K562 (cell line): ENCODE results near the gene CYTH4. TPM values are rescaled to one million over a fixed set of nuclear protein-coding genes. Genes with fewer than 3 reads are reported as not detected.

Experiments
- ATAC-seq: fragments of 200-7000 bp; cut with Tn5 transposase; 3 replicates; pipeline ENCODE4 v1.9.1; 2020; ENCODE audit warnings: moderate library complexity
- BruUV-seq: library from RNA; stranded (reverse); fragments of 400-500 nt; replicated peaks from 2 replicates; lab custom pipeline; 2021; lab: Mats Ljungman, UMichigan
- CTCF ChIA-PET: fragments of 300-600 bp; formaldehyde crosslinking; extraction: SDS; loops from one replicate; lab custom pipeline; 2021; ENCODE audit warnings: low intra/inter-chr PET ratio; lab: Yijun Ruan, JAX
- POLR2A ChIA-PET: fragments of 300-600, 350-650 bp; sonication (Branson Sonifier 250); formaldehyde crosslinking; extraction: SDS; loops from one replicate; lab custom pipeline; 2021; ENCODE audit warnings: antibody characterized with exemption, inconsistent platforms; lab: Yijun Ruan, JAX
- DNase-seq, 4 experiments: peaks; one replicate each; pipeline versions ENCODE4 v3.0.0 to v3.0.0-alpha.2; 2011 to 2018; ENCODE audit warnings: low spot score in 3 of 4, mixed read lengths in 3 of 4; ENCODE audit errors: extremely low read depth in 1 of 4
- FAIRE-seq: peaks from 2 replicates; lab custom pipeline; 2011; peaks lifted over from hg19 to GRCh38; lab: Jason Lieb, UNC
- H2AFZ ChIP-seq: 2 replicates; pipeline ENCODE4 v1.6.0; 2011; ENCODE audit warnings: low read depth, low read length, control low read depth, inconsistent platforms
- H3K27ac ChIP-seq: fragments of 200-600 bp; 3 replicates; pipeline ENCODE4 v1.8.0; 2011; ENCODE audit warnings: low read depth, mild to moderate bottlenecking, control low read depth, inconsistent platforms, low read length, moderate library complexity, mixed read lengths; ENCODE audit errors: extremely low read depth
- H3K27me3 ChIP-seq, 2 experiments: fragments of 300-600 bp in 1 of 2; 2 replicates in 1 of 2; 3 replicates in 1 of 2; pipeline versions ENCODE4 v1.6.0 to v1.8.0; 2011; ENCODE audit warnings: inconsistent platforms in 2 of 2, low read length in 2 of 2, mild to moderate bottlenecking in 1 of 2, mixed read lengths in 1 of 2, moderate library complexity in 1 of 2; ENCODE audit not compliant: control insufficient read depth in 2 of 2, insufficient read depth in 2 of 2
- H3K36me3 ChIP-seq: fragments of 300-600 bp; 3 replicates; pipeline ENCODE4 v1.8.0; 2011; ENCODE audit warnings: mild to moderate bottlenecking, low read length, inconsistent platforms; ENCODE audit not compliant: control insufficient read depth, insufficient read depth
- H3K4me1 ChIP-seq, 2 experiments: fragments of 200-600 bp in 1 of 2; replicated peaks in 1 of 2; 2 replicates in 1 of 2; 3 replicates in 1 of 2; pipeline versions ENCODE4 v1.5.1 to v1.8.0; 2011; ENCODE audit warnings: inconsistent platforms in 2 of 2, low read length in 2 of 2, mild to moderate bottlenecking in 1 of 2, mixed read lengths in 1 of 2, moderate library complexity in 1 of 2; ENCODE audit not compliant: control insufficient read depth in 2 of 2, insufficient read depth in 2 of 2
- H3K4me2 ChIP-seq: 2 replicates; pipeline ENCODE4 v1.6.1; 2011; ENCODE audit warnings: low read length, control low read depth, inconsistent platforms, mixed read lengths; ENCODE audit not compliant: insufficient read depth
- H3K4me3 ChIP-seq: fragments of 200-600 bp; sonication (generic), shearing (Covaris generic); 2 replicates; pipeline ENCODE4 v1.5.1; 2016; ENCODE audit warnings: control low read depth, inconsistent platforms
- H3K79me2 ChIP-seq: fragments of 200-600 bp; 3 replicates; pipeline ENCODE4 v1.8.0; 2011; ENCODE audit warnings: low read length, inconsistent platforms; ENCODE audit not compliant: control insufficient read depth, insufficient read depth
- H3K9ac ChIP-seq, 2 experiments: 2 replicates each; pipeline versions ENCODE4 v1.6.0 to v1.6.1; 2011; ENCODE audit warnings: low read depth in 2 of 2, low read length in 2 of 2, control low read depth in 1 of 2, inconsistent platforms in 1 of 2, mild to moderate bottlenecking in 1 of 2, mixed read lengths in 1 of 2; ENCODE audit not compliant: insufficient read depth in 1 of 2
- H3K9me1 ChIP-seq: one replicate; pipeline ENCODE4 v1.6.0; 2011; ENCODE audit warnings: inconsistent platforms, mild to moderate bottlenecking, low read length, moderate library complexity; ENCODE audit not compliant: control insufficient read depth, insufficient read depth
- H3K9me3 ChIP-seq: replicated peaks from 2 replicates; pipeline ENCODE4 v1.5.1; 2011; ENCODE audit warnings: low read depth, low read length, inconsistent platforms; ENCODE audit not compliant: control insufficient read depth, insufficient read depth
- H4K20me1 ChIP-seq: replicated peaks from 2 replicates; pipeline ENCODE4 v1.6.1; 2011; ENCODE audit warnings: low read length, inconsistent platforms, mixed read lengths; ENCODE audit not compliant: control insufficient read depth, insufficient read depth
- CCNT2 ChIP-seq: IDR thresholded peaks from 2 replicates; pipeline ENCODE4 v1.6.1; 2011; ENCODE audit warnings: borderline replicate concordance, low read depth, mild to moderate bottlenecking, moderate library complexity, mixed read lengths, low read length; ENCODE audit not compliant: insufficient read length; ENCODE audit errors: extremely low read depth
- ELF2 ChIP-seq: fragments of 250-450 bp; sonication (Bioruptor Pico); IDR thresholded peaks from 2 replicates; pipeline ENCODE4 v1.5.0; 2021; ENCODE audit warnings: mild to moderate bottlenecking
- GATAD2B ChIP-seq: fragments of 450-650 bp; IDR thresholded peaks from 2 replicates; pipeline ENCODE4 v1.6.1; 2017; ENCODE audit warnings: mild to moderate bottlenecking, borderline replicate concordance
- HDGF ChIP-seq: fragments of 450-650 bp; IDR thresholded peaks from 2 replicates; pipeline ENCODE4 v1.6.1; 2016
- HEY1 ChIP-seq: fragments of 250-450 bp; sonication (Bioruptor Pico); IDR thresholded peaks from 2 replicates; pipeline ENCODE4 v1.5.0; 2020; ENCODE audit warnings: mild to moderate bottlenecking, moderate library complexity, borderline replicate concordance
- HMGN3 ChIP-seq: IDR thresholded peaks from 2 replicates; pipeline ENCODE4 v1.6.1; 2011; ENCODE audit warnings: borderline replicate concordance, low read depth, mild to moderate bottlenecking, mixed read lengths, low read length; ENCODE audit not compliant: insufficient read length; ENCODE audit errors: extremely low read depth
- HNRNPUL1 ChIP-seq: fragments of 200-400 bp; formaldehyde crosslinking; IDR thresholded peaks from 2 replicates; pipeline ENCODE4 v1.6.1; 2017; ENCODE audit warnings: low read length
- KAT2B ChIP-seq: IDR thresholded peaks from one replicate; pipeline ENCODE4 v1.6.1; 2012; ENCODE audit warnings: low read depth, mild to moderate bottlenecking, control low read depth, inconsistent platforms, low read length, moderate library complexity
- MTA1 ChIP-seq: fragments of 450-650 bp; IDR thresholded peaks from 2 replicates; pipeline ENCODE4 v1.6.1; 2017; ENCODE audit warnings: borderline replicate concordance
- NFIX ChIP-seq: fragments of 250-450 bp; sonication (Bioruptor Pico); IDR thresholded peaks from 2 replicates; pipeline ENCODE4 v1.4.0; 2020; ENCODE audit warnings: low read depth, mild to moderate bottlenecking, moderate library complexity
- RHOXF2B ChIP-seq: fragments of 250-450 bp; sonication (Bioruptor Pico); conservative IDR thresholded peaks from 2 replicates; pipeline ENCODE4 v1.5.1; 2021
- RUNX1 ChIP-seq: sonication (generic); IDR thresholded peaks from 2 replicates; pipeline ENCODE4 v1.6.1; 2016; ENCODE audit warnings: antibody characterized with exemption, low read depth
- ZC3H8 ChIP-seq: fragments of 450-650 bp; IDR thresholded peaks from 2 replicates; pipeline ENCODE4 v1.6.1; 2017
- ZKSCAN3 ChIP-seq: fragments of 250-450 bp; sonication (Bioruptor Pico); IDR thresholded peaks from 2 replicates; pipeline ENCODE4 v1.4.0; 2020
- ZNF124 ChIP-seq: sonication (generic); formaldehyde crosslinking; IDR thresholded peaks from 2 replicates; pipeline ENCODE4 v1.8.1; 2022; ENCODE audit warnings: missing genetic modification reagents
- ZNF668 ChIP-seq: fragments of 250-450 bp; sonication (Bioruptor Pico); IDR thresholded peaks from 2 replicates; pipeline ENCODE4 v1.8.0; 2022; ENCODE audit warnings: mild to moderate bottlenecking, inconsistent platforms
- ZNF696 ChIP-seq: fragments of 250-450 bp; sonication (Bioruptor Pico); conservative IDR thresholded peaks from 2 replicates; pipeline ENCODE4 v1.4.0; 2020; ENCODE audit warnings: mild to moderate bottlenecking, moderate library complexity
- WGBS: fragments of 100-300 bp; shearing (Covaris generic); methylation state at CpG from one replicate; pipeline ENCODE4 v1.1.6; 2016; ENCODE audit warnings: low coverage, mixed read lengths; ENCODE audit not compliant: insufficient coverage; ENCODE audit errors: missing lambda C conversion rate; 5-methylcytosine and 5-hydroxymethylcytosine counted together
- in situ Hi-C: fragments of 300-500 bp; cut with MboI; formaldehyde crosslinking; loops from 4 replicates; pipeline ENCODE4 v1.15.0; 2018; ENCODE audit warnings: inconsistent platforms, mixed read lengths
- intact Hi-C: fragments of 100-400 bp; cut with micrococcal nuclease; formaldehyde crosslinking; loops from 2 replicates; pipeline ENCODE4 v1.14.2; 2022
- polyA plus RNA-seq, 8 experiments: library from polyadenylated mRNA; depleted of rRNA in 4 of 8; stranded (reverse) in 5 of 8; unstranded in 3 of 8; fragments of >200 nt; fragmentation: Nextera tagmentation in 2 of 8; fragmentation: Illumina TruSeq in 1 of 8; extraction: Ambion mirVana in 2 of 8; extraction: Trizol in 1 of 8; gene quantifications; 2 replicates each; pipeline versions ENCODE4 v1.2.1 to v1.2.3, GENCODE V29; 2011 to 2014; ENCODE audit warnings: inconsistent platforms in 1 of 8, missing spikeins in 1 of 8
- total RNA-seq, 7 experiments: library from RNA; depleted of rRNA in 6 of 7; stranded (reverse); fragments of >200 nt in 6 of 7; fragmentation: Illumina TruSeq in 2 of 7; extraction: Trizol in 2 of 7; gene quantifications; 2 replicates each; pipeline versions ENCODE4 v1.2.1 to v1.2.3, GENCODE V29; 2011 to 2021; ENCODE audit warnings: low replicate concordance in 1 of 7
- TF ChIP-seq, protein P1 (sequence below): fragments of 250-450 bp; sonication (Bioruptor Pico); IDR thresholded peaks from 2 replicates; pipeline ENCODE4 v1.5.0; 2022; ENCODE audit warnings: mild to moderate bottlenecking

The CYTH4 gene
- total and polyA plus RNA-seq, 9 of the 15 experiments (the other 6 are each of a cell fraction or from before 2014, with no cell fraction given), result 0.03 to 2.0 (median 0.61) TPM; not detected in 1

DNA sequence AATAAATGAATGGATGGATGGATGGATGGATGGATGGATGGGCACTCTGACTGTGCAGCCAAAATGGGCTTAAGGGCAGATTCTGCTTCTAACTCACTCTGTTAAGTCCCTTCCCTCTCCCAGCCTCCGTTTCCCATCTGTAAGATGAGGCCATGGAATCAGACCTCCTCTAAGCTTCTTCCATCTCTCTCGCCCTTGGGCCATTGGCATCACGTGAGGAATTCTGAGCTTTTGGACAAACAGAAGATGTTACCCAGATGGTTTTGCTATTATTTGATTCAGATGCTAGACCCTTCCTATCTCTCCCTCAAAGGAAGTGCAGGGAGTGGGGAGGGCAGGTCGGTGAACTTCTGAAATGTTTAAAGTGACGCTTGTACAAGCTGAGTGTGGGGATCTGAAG is 4.0 kb upstream of the CYTH4 start:
- DNase-seq (no peak), FAIRE-seq (no peak), ATAC-seq (no peak)
- Histone ChIP-seq H3K9ac (no peak overlapping the region), H3K27ac (no peak overlapping the region), H3K9me3 (no peaks in the 10 kb centered on the region), H3K27me3 (no peaks in the 10 kb centered on the region; a peak in 1 of 5 replicates), H2AFZ (no peak overlapping the region), H3K9me1 (no peaks in the 10 kb centered on the region), H3K4me2 (no peak overlapping the region), H3K4me3 (no peak overlapping the region), H3K4me1 (peaks cover 18 to 19% of the 10 kb centered on the region in 2 experiments), H3K36me3 (no peaks in the 10 kb centered on the region), H4K20me1 (no peaks in the 10 kb centered on the region), H3K79me2 (no peaks in the 10 kb centered on the region)
- 14% methylated on average over 5 of the region's 5 CpGs for WGBS
- no peak for TF ChIP-seq ZNF696 (CRISPR knock-in tag)
- no peak for TF ChIP-seq HMGN3
- no peak for TF ChIP-seq ELF2 (CRISPR knock-in tag)
- TF ChIP-seq, protein P1, sequence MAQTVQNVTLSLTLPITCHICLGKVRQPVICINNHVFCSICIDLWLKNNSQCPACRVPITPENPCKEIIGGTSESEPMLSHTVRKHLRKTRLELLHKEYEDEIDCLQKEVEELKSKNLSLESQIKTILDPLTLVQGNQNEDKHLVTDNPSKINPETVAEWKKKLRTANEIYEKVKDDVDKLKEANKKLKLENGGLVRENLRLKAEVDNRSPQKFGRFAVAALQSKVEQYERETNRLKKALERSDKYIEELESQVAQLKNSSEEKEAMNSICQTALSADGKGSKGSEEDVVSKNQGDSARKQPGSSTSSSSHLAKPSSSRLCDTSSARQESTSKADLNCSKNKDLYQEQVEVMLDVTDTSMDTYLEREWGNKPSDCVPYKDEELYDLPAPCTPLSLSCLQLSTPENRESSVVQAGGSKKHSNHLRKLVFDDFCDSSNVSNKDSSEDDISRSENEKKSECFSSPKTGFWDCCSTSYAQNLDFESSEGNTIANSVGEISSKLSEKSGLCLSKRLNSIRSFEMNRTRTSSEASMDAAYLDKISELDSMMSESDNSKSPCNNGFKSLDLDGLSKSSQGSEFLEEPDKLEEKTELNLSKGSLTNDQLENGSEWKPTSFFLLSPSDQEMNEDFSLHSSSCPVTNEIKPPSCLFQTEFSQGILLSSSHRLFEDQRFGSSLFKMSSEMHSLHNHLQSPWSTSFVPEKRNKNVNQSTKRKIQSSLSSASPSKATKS (CRISPR knock-in tag), result no peak
- TF ChIP-seq RHOXF2B (CRISPR knock-in tag), result no peak
- no peak for TF ChIP-seq ZNF124 (CRISPR knock-in tag)
- TF ChIP-seq CCNT2, result no peak
- TF ChIP-seq GATAD2B, result no peak
- no peak for TF ChIP-seq MTA1
- TF ChIP-seq NFIX (CRISPR knock-in tag), result no peak
- no peak for TF ChIP-seq HDGF
- TF ChIP-seq HNRNPUL1, result no peak
- TF ChIP-seq HEY1, result no peak
- no peak for TF ChIP-seq RUNX1
- no peak for TF ChIP-seq ZNF668 (CRISPR knock-in tag)
- no peak for TF ChIP-seq ZC3H8
- TF ChIP-seq KAT2B, result no peak
- no peak for TF ChIP-seq ZKSCAN3 (CRISPR knock-in tag)
- ChIA-PET POLR2A (interaction anchor here (1.1 kb wide), 1 partner anchor 73 kb away, joined by 3 read pairs; no protein-coding TSS in a partner anchor), CTCF (no interaction called here)
- in situ Hi-C loops (no loop called here), intact Hi-C loops (no loop called here)
- BruUV-seq, result no TSS peak
